Activated CD4-positive, alpha-beta memory T cell treated with anti-CD3 and anti-CD28 coated beads for 36 hours (primary cell): Measurements from ENCODE around the gene SHB. TPM values are rescaled to one million over a fixed set of nuclear protein-coding genes. Genes with fewer than 3 reads are reported as not detected.

Experiments used
- CTCF ChIA-PET: fragments of 350-600 bp; sonication (Branson Sonifier 250); formaldehyde crosslinking; loops from one replicate; lab custom pipeline; 2021; ENCODE audit warnings: antibody characterized with exemption, inconsistent platforms; lab: Charles Lee
- POLR2A ChIA-PET: fragments of 350-600 bp; sonication (Branson Sonifier 250); formaldehyde crosslinking; loops from one replicate; lab custom pipeline; 2021; ENCODE audit warnings: antibody characterized with exemption; lab: Charles Lee
- DNase-seq: peaks from one replicate; pipeline ENCODE4 v3.0.0-alpha.2; 2020
- H3K27ac Mint-ChIP-seq: one replicate; pipeline ENCODE4 v1.8.0; 2021; ENCODE audit warnings: mixed read lengths
- H3K27me3 Mint-ChIP-seq: one replicate; pipeline ENCODE4 v1.8.0; 2021; ENCODE audit warnings: mixed read lengths
- H3K36me3 Mint-ChIP-seq: one replicate; pipeline ENCODE4 v1.8.0; 2021; ENCODE audit warnings: mixed read lengths
- H3K4me1 Mint-ChIP-seq: one replicate; pipeline ENCODE4 v1.8.0; 2021; ENCODE audit warnings: low read depth, mixed read lengths
- H3K4me3 Mint-ChIP-seq: one replicate; pipeline ENCODE4 v1.8.0; 2021; ENCODE audit warnings: mild to moderate bottlenecking, mixed read lengths
- H3K9me3 Mint-ChIP-seq: one replicate; pipeline ENCODE4 v1.8.0; 2021; ENCODE audit warnings: mixed read lengths
- intact Hi-C: fragments of 100-400 bp; cut with micrococcal nuclease; formaldehyde crosslinking; loops from one replicate; pipeline ENCODE4 v1.15.1; 2023
- total RNA-seq, 2 experiments: library from RNA; stranded (reverse); gene quantifications; one replicate each; pipeline ENCODE4 v1.2.3, GENCODE V29; 2021

SHB gene, protein sequence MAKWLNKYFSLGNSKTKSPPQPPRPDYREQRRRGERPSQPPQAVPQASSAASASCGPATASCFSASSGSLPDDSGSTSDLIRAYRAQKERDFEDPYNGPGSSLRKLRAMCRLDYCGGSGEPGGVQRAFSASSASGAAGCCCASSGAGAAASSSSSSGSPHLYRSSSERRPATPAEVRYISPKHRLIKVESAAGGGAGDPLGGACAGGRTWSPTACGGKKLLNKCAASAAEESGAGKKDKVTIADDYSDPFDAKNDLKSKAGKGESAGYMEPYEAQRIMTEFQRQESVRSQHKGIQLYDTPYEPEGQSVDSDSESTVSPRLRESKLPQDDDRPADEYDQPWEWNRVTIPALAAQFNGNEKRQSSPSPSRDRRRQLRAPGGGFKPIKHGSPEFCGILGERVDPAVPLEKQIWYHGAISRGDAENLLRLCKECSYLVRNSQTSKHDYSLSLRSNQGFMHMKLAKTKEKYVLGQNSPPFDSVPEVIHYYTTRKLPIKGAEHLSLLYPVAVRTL
- 1 to 10 TPM; 1.1 to 1.2 TPM for total RNA-seq

DNA sequence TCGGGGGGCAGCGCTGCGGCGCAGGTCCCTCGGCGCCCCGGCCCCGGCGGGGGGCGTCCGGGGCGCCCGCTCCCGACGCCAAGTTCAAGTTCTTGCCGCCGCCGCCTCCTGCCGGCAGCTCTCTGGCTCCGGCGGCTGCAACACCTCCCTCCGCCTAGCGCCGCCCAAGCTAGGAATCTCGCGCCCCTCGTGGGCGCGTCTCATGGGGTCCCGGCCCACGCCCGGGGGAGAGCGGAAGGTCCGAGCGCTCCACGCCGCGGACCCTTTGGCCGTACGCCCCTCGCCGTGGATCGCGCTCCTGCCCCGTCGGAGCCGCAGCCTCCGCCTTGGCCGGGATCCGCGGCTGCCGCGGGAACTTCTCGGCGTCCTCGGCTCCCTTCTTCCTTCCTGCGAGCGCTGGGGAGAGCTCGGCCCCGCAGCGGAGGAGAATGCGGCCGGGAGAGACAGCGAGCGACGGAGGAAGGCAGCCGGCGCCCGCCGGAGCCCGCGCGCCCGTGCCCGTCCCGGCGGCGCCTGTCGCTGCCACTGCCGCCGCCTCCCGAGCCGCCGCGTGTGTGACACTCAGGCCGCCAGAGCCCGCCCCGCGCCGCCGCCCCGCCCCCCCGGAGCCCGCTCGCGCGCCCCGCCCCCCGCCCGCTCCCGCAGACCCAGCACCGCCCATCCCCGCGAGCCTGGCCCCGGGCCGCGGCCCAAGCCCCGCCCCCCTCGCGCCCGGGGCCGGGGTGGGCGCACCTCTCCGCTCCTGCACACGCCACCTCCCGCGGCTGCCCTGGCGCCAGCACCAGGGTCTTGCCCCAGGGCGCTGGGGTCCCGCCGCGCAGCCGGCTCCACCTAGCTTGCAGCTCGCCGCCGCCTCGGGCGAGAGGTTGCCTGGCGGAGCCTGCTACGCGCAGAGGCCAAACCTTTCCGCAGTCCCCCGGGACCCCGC is at the start of gene SHB:
Gene SHB (minus strand): TSS at position 527 of the 928 bp plus-strand sequence. CDS start 582 bp downstream, outside the sequence.
- Mint-ChIP-seq H3K27ac (no peak within 1 kb of the TSS), H3K36me3 (no peaks in the 10 kb centered on the region), H3K9me3 (no peaks in the 10 kb centered on the region), H3K4me1 (peaks cover 19% of the 10 kb centered on the region), H3K4me3 (peak within 1 kb of the TSS; percentile 68), H3K27me3 (peaks cover 6% of the 10 kb centered on the region)
- intact Hi-C loops = loop anchor here (2.0 to 10.0 kb wide), 5 partner anchors 62 to 582 kb away; partner anchors contain the start of genes POLR1E, SLC25A51 and TRMT10B
- ChIA-PET POLR2A (no interaction called here), CTCF (interaction anchor here (0.9 to 2.7 kb wide), 6 partner anchors 19 to 166 kb away, joined by 3 to 22 read pairs (median 4); no protein-coding TSS in a partner anchor)
- DNase-seq = peak; percentile 85

- no peaks in the 10 kb centered on the region for H3K4me1 Mint-ChIP-seq
- POLR2A ChIA-PET = no interaction called here
- no peak overlapping the region for H3K4me3 Mint-ChIP-seq
- DNase-seq = no peak
- no peaks in the 10 kb centered on the region for H3K36me3 Mint-ChIP-seq
- no peaks in the 10 kb centered on the region for H3K9me3 Mint-ChIP-seq
- no peak overlapping the region for H3K27ac Mint-ChIP-seq
- peaks cover 12% of the 10 kb centered on the region for H3K27me3 Mint-ChIP-seq
- CTCF ChIA-PET = no interaction called here
- intact Hi-C loops = no loop called here
These were observed 48.6 kb upstream of the SHB start for GRCh38 chr9:38117651-38118050.

DNA sequence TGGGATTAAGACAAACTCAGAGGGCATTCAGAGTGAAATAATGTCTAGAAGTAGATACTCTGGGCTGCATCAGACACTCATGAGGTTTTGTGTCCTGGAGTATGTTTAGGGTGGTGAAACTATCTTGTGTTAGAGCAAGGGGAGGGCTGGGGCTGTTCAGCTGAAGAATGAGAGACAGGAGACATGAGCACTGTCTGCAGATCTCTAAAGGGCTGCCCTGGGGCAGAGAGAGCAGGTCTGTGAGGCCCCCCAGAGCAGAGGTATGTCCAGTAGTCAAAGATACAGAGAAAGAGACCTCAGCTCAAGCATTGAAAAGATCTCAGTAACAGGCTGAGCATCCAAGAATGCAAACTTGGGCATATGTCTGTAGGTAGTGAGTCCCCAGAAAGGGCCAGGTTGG is 45.9 kb upstream of the SHB start:
- no peak overlapping the region for H3K27ac Mint-ChIP-seq
- H3K36me3 Mint-ChIP-seq = no peaks in the 10 kb centered on the region
- H3K4me1 Mint-ChIP-seq = no peaks in the 10 kb centered on the region
- peaks cover 18% of the 10 kb centered on the region for H3K27me3 Mint-ChIP-seq
- no peaks in the 10 kb centered on the region for H3K9me3 Mint-ChIP-seq
- no peak overlapping the region for H3K4me3 Mint-ChIP-seq
- intact Hi-C loops = no loop called here
- ChIA-PET CTCF (no interaction called here), POLR2A (no interaction called here)
- DNase-seq = no peak

GRCh38 chr9:38112456-38112855 is 43.4 kb upstream of the SHB start:
- Mint-ChIP-seq H3K27me3 (peaks cover 9% of the 10 kb centered on the region), H3K9me3 (no peaks in the 10 kb centered on the region), H3K36me3 (no peaks in the 10 kb centered on the region), H3K4me3 (no peak overlapping the region), H3K27ac (no peak overlapping the region), H3K4me1 (no peaks in the 10 kb centered on the region)
- no peak for DNase-seq
- CTCF ChIA-PET = interaction anchor here (0.8 kb wide), 1 partner anchor 24 kb away, joined by 4 read pairs; no protein-coding TSS in a partner anchor
- intact Hi-C loops = no loop called here
- POLR2A ChIA-PET = no interaction called here

DNA sequence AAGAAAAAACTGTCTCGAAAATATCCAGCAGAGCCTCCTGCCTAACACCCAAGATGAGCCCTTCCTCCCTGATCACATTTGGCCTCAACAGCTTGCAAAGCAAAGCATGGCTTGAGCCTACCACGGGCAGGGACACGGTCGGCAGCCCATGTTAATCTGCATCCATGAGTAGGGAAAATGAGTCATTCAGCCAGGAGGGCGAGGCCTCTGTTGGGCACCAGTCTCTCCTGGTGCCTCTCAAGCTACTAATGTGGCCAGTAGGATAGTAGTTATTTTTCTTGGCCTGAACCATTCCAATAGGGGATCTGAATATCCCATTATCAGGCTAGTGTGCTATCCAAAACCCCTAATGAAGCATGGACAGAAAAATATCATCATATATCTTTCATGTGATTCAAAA is 43.0 kb upstream of the SHB start:
- Mint-ChIP-seq H3K27me3 (peaks cover 9% of the 10 kb centered on the region), H3K9me3 (no peaks in the 10 kb centered on the region), H3K4me1 (no peaks in the 10 kb centered on the region), H3K4me3 (no peak overlapping the region), H3K36me3 (no peaks in the 10 kb centered on the region), H3K27ac (no peak overlapping the region)
- CTCF ChIA-PET = no interaction called here
- DNase-seq = no peak
- intact Hi-C loops = no loop called here
- POLR2A ChIA-PET = no interaction called here

DNA sequence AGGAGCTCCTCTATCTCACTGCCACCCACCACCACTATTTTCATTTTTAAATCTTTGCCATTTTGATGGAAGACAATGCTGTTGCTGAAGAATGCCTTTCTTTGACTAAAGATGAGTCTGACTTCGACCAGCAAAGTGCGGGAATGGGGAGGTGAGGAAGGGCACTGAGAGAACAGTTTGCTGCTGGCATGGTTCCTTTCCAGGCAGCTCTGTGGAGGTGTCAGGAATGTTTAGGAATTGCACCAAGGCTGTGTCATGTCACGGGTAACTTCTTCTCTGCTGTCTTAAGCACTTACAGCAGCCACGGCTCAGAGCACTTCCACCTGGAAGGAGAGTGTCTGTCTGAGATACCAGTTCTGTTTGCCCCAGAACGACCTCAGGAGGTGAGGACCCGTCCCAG is 41.4 kb upstream of the SHB start:
- no peak overlapping the region for H3K4me3 Mint-ChIP-seq
- H3K27ac Mint-ChIP-seq = no peak overlapping the region
- H3K27me3 Mint-ChIP-seq = peaks cover 11% of the 10 kb centered on the region
- no peaks in the 10 kb centered on the region for H3K9me3 Mint-ChIP-seq
- CTCF ChIA-PET = no interaction called here
- no peak for DNase-seq
- intact Hi-C loops = no loop called here
- H3K4me1 Mint-ChIP-seq = no peaks in the 10 kb centered on the region
- POLR2A ChIA-PET = no interaction called here
- H3K36me3 Mint-ChIP-seq = no peaks in the 10 kb centered on the region

DNA sequence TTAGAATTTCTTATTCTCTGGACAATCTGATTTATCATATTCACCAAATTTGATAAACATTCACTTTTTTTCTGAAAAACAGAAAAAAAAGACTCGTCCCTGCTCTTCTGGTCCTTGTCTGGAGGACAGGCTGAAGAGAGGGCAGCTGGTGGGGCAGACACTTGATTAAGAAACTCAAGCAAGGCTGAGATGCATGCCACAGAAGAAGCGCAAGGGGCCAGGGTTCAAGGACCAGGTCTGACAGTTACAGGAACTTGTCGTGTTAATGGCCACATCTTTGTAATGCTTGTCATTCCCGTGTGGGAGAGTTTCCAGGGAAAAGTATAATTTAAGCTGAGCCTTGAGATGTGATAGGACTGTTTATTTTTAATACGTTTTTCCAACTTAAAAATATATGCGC is 40.6 kb upstream of the SHB start:
- POLR2A ChIA-PET = no interaction called here
- Mint-ChIP-seq H3K4me1 (no peaks in the 10 kb centered on the region), H3K4me3 (no peak overlapping the region), H3K36me3 (no peaks in the 10 kb centered on the region), H3K27me3 (peaks cover 11% of the 10 kb centered on the region), H3K27ac (no peak overlapping the region), H3K9me3 (no peaks in the 10 kb centered on the region)
- intact Hi-C loops = no loop called here
- DNase-seq = no peak
- CTCF ChIA-PET = interaction anchor here (0.9 kb wide), 1 partner anchor 22 kb away, joined by 3 read pairs; no protein-coding TSS in a partner anchor

- ChIA-PET CTCF (no interaction called here), POLR2A (no interaction called here)
- H3K9me3 Mint-ChIP-seq = no peaks in the 10 kb centered on the region
- H3K4me3 Mint-ChIP-seq = no peak overlapping the region
- intact Hi-C loops = no loop called here
- peaks cover 17% of the 10 kb centered on the region for H3K27me3 Mint-ChIP-seq
- H3K4me1 Mint-ChIP-seq = no peaks in the 10 kb centered on the region
- no peak for DNase-seq
- no peaks in the 10 kb centered on the region for H3K36me3 Mint-ChIP-seq
- no peak overlapping the region for H3K27ac Mint-ChIP-seq
These were observed 39.3 kb upstream of the SHB start for GRCh38 chr9:38108326-38108725.

DNA sequence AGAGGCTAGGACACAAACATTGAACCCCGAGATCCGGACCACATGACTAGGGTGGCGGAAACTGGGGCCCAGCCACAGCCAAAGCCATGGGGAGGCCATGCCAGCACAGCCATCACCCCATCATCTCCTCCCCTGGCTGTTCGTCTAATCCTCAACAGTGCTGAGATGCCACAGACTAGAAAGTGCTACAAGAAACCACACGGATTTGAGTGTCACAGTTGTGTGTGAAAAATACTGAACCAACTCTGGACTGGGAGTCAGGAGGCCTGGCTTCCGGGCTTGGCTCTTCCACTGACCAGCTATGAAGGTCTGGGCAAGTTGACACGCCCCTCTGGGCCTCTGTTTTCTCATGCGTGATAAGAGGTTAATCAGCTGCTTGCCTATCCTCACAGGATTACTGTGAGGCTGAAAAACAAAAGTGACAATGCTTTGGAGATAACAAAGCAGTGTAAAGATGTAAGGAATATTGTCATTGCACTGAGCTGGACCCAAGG is 38.8 kb upstream of the SHB start:
- no peaks in the 10 kb centered on the region for H3K36me3 Mint-ChIP-seq
- POLR2A ChIA-PET = no interaction called here
- CTCF ChIA-PET = no interaction called here
- H3K27me3 Mint-ChIP-seq = peaks cover 17% of the 10 kb centered on the region
- H3K4me1 Mint-ChIP-seq = no peaks in the 10 kb centered on the region
- no peak overlapping the region for H3K27ac Mint-ChIP-seq
- no peak for DNase-seq
- intact Hi-C loops = no loop called here
- H3K4me3 Mint-ChIP-seq = no peak overlapping the region
- H3K9me3 Mint-ChIP-seq = no peaks in the 10 kb centered on the region

DNA sequence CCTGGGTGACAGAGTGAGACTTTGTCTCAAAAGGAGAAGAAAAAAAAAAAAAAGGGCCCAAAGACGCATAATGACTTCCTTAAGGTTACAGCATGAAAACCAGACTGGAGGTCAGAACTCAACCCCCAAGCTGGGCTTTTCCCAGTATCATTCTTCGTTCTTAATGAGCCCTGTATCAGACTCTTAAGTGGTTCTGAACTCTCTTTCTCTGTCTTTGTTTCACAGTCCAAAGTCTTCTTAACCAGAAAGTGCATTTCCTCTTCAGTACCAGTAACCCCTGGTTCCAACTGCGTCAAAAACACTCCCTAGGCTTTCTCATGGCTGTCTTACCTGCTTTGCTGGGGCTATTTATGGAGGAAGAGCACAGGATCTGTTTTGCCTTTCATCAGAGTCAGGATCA is 38.4 kb upstream of the SHB start:
- ChIA-PET CTCF (interaction anchor here (2.9 kb wide), 1 partner anchor 19 kb away, joined by 14 read pairs; no protein-coding TSS in a partner anchor), POLR2A (no interaction called here)
- Mint-ChIP-seq H3K9me3 (no peaks in the 10 kb centered on the region), H3K4me3 (no peak overlapping the region), H3K36me3 (no peaks in the 10 kb centered on the region), H3K27ac (no peak overlapping the region), H3K27me3 (peaks cover 14% of the 10 kb centered on the region), H3K4me1 (no peaks in the 10 kb centered on the region)
- DNase-seq = no peak
- intact Hi-C loops = no loop called here

DNA sequence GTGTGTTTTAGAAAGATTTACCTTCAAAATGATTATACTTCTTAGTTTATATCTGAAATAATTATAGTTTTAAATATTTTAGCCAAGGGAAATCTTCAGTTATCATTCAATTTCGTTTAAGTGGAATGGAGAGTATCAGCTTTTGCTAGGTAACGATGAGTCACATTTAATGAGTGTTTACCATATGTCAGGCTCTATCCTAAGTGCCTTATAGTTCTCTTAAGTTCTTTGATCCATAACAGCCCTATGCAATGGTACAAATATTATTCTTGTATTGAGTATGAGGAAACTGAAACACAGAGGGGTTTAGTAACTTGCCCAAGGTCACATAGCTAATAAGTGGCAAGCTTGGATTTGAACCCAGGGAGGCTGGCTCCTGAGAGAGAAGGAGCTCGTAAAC is 37.5 kb upstream of the SHB start:
- DNase-seq = no peak
- CTCF ChIA-PET = interaction anchor here (2.9 kb wide), 1 partner anchor 18 kb away, joined by 14 read pairs; no protein-coding TSS in a partner anchor
- Mint-ChIP-seq H3K4me3 (no peak overlapping the region), H3K36me3 (no peaks in the 10 kb centered on the region), H3K27me3 (peaks cover 13% of the 10 kb centered on the region), H3K27ac (no peak overlapping the region), H3K4me1 (no peaks in the 10 kb centered on the region), H3K9me3 (no peaks in the 10 kb centered on the region)
- intact Hi-C loops = no loop called here
- POLR2A ChIA-PET = no interaction called here

GRCh38 chr9:38103340-38103739 is 34.3 kb upstream of the SHB start:
- no peaks in the 10 kb centered on the region for H3K4me1 Mint-ChIP-seq
- CTCF ChIA-PET = no interaction called here
- DNase-seq = no peak
- H3K9me3 Mint-ChIP-seq = no peaks in the 10 kb centered on the region
- H3K27ac Mint-ChIP-seq = no peak overlapping the region
- intact Hi-C loops = no loop called here
- peaks cover 13% of the 10 kb centered on the region for H3K27me3 Mint-ChIP-seq
- POLR2A ChIA-PET = no interaction called here
- H3K36me3 Mint-ChIP-seq = no peaks in the 10 kb centered on the region
- H3K4me3 Mint-ChIP-seq = no peak overlapping the region
